Fibroblast of villous mesenchyme (primary cell): ENCODE data around the gene ECT2L. TPM values are rescaled to one million over a fixed set of nuclear protein-coding genes. Genes with fewer than 3 reads are reported as not detected.

ENCODE experiments used
- DNase-seq: peaks from one replicate; pipeline ENCODE4 v3.0.0-alpha.2; 2010; ENCODE audit warnings: low read depth
- H3K4me3 ChIP-seq: 2 replicates; pipeline ENCODE4 v1.5.1; 2011; ENCODE audit warnings: low read depth, mild to moderate bottlenecking, low read length
- CTCF ChIP-seq: IDR thresholded peaks from 2 replicates; pipeline ENCODE4 v1.5.1; 2012; ENCODE audit warnings: low read depth, mild to moderate bottlenecking, low read length; ENCODE audit not compliant: insufficient read depth
- total RNA-seq: library from RNA; depleted of rRNA; stranded (reverse); fragments of >200 nt; gene quantifications from 2 replicates; pipeline ENCODE4 v1.2.3, GENCODE V29; 2012

The ECT2L gene
- total RNA-seq, 1 donor: not detected

- peak within 1 kb of the TSS; percentile 96 for H3K4me3 ChIP-seq
- DNase-seq: peak; percentile 96
- TF ChIP-seq CTCF: no peak
Measured at GRCh38 chr6:138773177-138774091, 22.5 kb upstream of the ECT2L start, which contains the start of gene CCDC28A. Gene CCDC28A, plus strand, starts transcription at chr6:138773769. Its CDS starts 2,352 bp downstream, at chr6:138776121.

GRCh38 chr6:138774370-138774769 is 21.5 kb upstream of the ECT2L start:
- no peak for DNase-seq
- peak overlapping the region; percentile 96 for H3K4me3 ChIP-seq
- no peak for TF ChIP-seq CTCF

DNA sequence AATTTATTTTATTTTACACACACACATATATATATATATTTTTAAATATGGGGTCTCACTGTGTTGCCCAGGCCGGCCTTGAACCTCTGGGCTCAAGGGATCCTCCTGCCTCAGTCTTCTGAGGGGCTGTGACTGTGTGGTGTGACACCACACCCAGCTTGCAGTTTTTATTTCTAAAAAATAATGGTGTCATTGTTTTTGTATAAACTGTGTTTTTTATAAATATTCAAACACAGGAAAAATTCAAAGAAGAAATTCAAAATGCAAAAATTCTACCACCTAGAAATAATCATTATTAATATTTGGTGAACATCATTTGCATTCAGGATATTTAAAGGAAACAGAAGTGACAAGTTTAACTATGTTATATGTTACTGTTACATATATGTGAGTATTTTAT is 19.2 kb upstream of the ECT2L start:
- DNase-seq: no peak
- no peak overlapping the region for H3K4me3 ChIP-seq
- no peak for TF ChIP-seq CTCF

GRCh38 chr6:138778331-138778730 is 17.6 kb upstream of the ECT2L start:
- no peak for DNase-seq
- no peak for TF ChIP-seq CTCF
- no peak overlapping the region for H3K4me3 ChIP-seq

- TF ChIP-seq CTCF: no peak
- H3K4me3 ChIP-seq: no peak overlapping the region
- DNase-seq: no peak
Measured at GRCh38 chr6:138782243-138782642, 13.6 kb upstream of the ECT2L start.

DNA sequence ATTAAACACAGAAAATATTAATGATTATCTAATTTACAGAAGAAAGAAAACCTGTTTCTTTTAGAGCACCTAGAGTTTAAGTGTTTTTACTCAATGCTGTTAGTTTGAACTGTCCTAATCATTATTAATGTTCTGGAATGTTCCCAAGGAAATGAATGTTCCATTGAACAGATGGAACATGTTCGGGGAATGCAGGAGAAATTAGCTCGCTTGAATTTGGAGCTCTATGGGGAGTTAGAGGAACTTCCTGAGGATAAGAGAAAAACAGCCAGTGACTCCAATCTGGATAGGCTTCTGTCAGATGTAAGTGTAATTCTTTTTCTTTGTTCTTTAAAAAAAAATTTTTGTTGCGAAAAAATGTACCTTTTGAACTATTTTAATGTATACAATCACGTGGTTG is 10.8 kb upstream of the ECT2L start:
- DNase-seq: no peak
- TF ChIP-seq CTCF: no peak
- no peak overlapping the region for H3K4me3 ChIP-seq
